Mesothelial cell of epicardium (in vitro differentiated cells): ENCODE measurements around the gene OSBPL5. TPM values are rescaled to one million over a fixed set of nuclear protein-coding genes. Genes with fewer than 3 reads are reported as not detected.

Source experiments
- DNase-seq, 2 experiments: peaks; one replicate each; pipeline ENCODE4 v3.0.0; 2021; ENCODE audit warnings: low spot score in 2 of 2; ENCODE audit not compliant: unreplicated experiment in 2 of 2
- H3K27ac Mint-ChIP-seq: 2 replicates; pipeline ENCODE4 v1.8.0; 2021; ENCODE audit warnings: mixed read lengths
- H3K27me3 Mint-ChIP-seq: 2 replicates; pipeline ENCODE4 v1.8.0; 2021; ENCODE audit warnings: low read depth, mixed read lengths
- H3K36me3 Mint-ChIP-seq: 2 replicates; pipeline ENCODE4 v1.8.0; 2021; ENCODE audit warnings: mixed read lengths
- H3K4me1 Mint-ChIP-seq: 2 replicates; pipeline ENCODE4 v1.8.0; 2021; ENCODE audit warnings: mixed read lengths
- H3K4me3 Mint-ChIP-seq: 2 replicates; pipeline ENCODE4 v1.8.0; 2021; ENCODE audit warnings: mild to moderate bottlenecking, moderate library complexity, mixed read lengths
- H3K9me3 Mint-ChIP-seq: 2 replicates; pipeline ENCODE4 v1.8.0; 2021; ENCODE audit warnings: mixed read lengths
- CTCF ChIP-seq: fragments of 200-600 bp; sonication (generic); IDR thresholded peaks from one replicate; pipeline ENCODE4 v1.5.0; 2021; ENCODE audit warnings: antibody characterized with exemption; ENCODE audit not compliant: unreplicated experiment
- total RNA-seq: library from RNA; stranded (reverse); gene quantifications from 3 replicates; pipeline ENCODE4 v1.2.1, GENCODE V29; 2021

The OSBPL5 gene
- total RNA-seq, 1 donor from 2014 or later = 37.1 TPM

GRCh38 chr11:3109921-3110706, 55.0 kb downstream of the OSBPL5 start:
- Mint-ChIP-seq H3K36me3 (peaks cover 49% of the 10 kb centered on the region), H3K9me3 (peaks cover 20% of the 10 kb centered on the region), H3K4me1 (no peaks in the 10 kb centered on the region), H3K27ac (no peak overlapping the region), H3K4me3 (no peak overlapping the region), H3K27me3 (no peaks in the 10 kb centered on the region)
- TF ChIP-seq CTCF = peak; percentile 23
- peak in 1 of 2 experiments; percentile 16 for DNase-seq

GRCh38 chr11:3109434-3109833, 55.7 kb downstream of the OSBPL5 start:
- no peak for DNase-seq
- Mint-ChIP-seq H3K27me3 (no peaks in the 10 kb centered on the region), H3K4me1 (no peaks in the 10 kb centered on the region), H3K9me3 (peaks cover 16% of the 10 kb centered on the region), H3K27ac (no peak overlapping the region), H3K36me3 (peaks cover 47% of the 10 kb centered on the region), H3K4me3 (no peak overlapping the region)
- no peak for TF ChIP-seq CTCF

- Mint-ChIP-seq H3K36me3 (peaks cover 39% of the 10 kb centered on the region), H3K4me1 (no peaks in the 10 kb centered on the region), H3K27me3 (no peaks in the 10 kb centered on the region), H3K9me3 (peaks cover 8% of the 10 kb centered on the region), H3K4me3 (no peak overlapping the region), H3K27ac (no peak overlapping the region)
- no peak for TF ChIP-seq CTCF
- DNase-seq = no peak
Observed at GRCh38 chr11:3108183-3108721, 56.9 kb downstream of the OSBPL5 start.

GRCh38 chr11:3107608-3108182, 57.4 kb downstream of the OSBPL5 start:
- H3K4me3 Mint-ChIP-seq = no peak overlapping the region
- peaks cover 34% of the 10 kb centered on the region for H3K36me3 Mint-ChIP-seq
- peaks cover 7% of the 10 kb centered on the region for H3K9me3 Mint-ChIP-seq
- TF ChIP-seq CTCF = no peak
- no peak for DNase-seq
- no peak overlapping the region for H3K27ac Mint-ChIP-seq
- no peaks in the 10 kb centered on the region for H3K27me3 Mint-ChIP-seq
- no peaks in the 10 kb centered on the region for H3K4me1 Mint-ChIP-seq

- DNase-seq = peak in 1 of 2 experiments; percentile 35
- H3K27me3 Mint-ChIP-seq = no peaks in the 10 kb centered on the region
- H3K27ac Mint-ChIP-seq = no peak overlapping the region
- no peaks in the 10 kb centered on the region for H3K9me3 Mint-ChIP-seq
- no peaks in the 10 kb centered on the region for H3K4me1 Mint-ChIP-seq
- H3K4me3 Mint-ChIP-seq = no peak overlapping the region
- TF ChIP-seq CTCF = no peak
- H3K36me3 Mint-ChIP-seq = peaks cover 27% of the 10 kb centered on the region
Observed at GRCh38 chr11:3106736-3107524, 58.2 kb downstream of the OSBPL5 start.
